NOMO-1 treated with DMSO at 0.1 percent for 48 hours (cell line): ENCODE data around the gene DSCAML1.

Experiments
- DNase-seq: peaks from one replicate; lab custom pipeline; 2025; ENCODE audit not compliant: unreplicated experiment; lab: John Stamatoyannopoulos, UW

DSCAML1 gene

DNA sequence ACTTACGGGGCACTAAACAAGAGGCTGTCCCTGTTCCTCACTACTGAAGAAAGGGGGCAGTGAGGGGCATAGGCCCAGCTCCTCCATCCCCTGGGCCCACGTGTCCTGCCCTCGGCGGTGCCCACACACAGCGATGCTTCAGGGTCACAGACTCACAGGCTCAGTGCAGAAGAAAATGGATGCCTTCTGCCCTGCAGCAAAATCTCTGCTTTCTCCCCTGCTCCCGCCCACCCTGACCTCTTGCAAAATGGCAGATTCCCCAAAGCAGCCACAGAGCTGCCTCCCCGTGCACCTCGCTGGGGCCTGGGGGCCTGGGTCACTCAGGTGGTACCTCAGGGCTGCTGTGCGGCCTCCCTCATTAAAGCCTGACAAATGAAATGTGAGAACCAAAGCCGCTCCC, 204.0 kb downstream of the DSCAML1 start:
- no peak for DNase-seq

DNA sequence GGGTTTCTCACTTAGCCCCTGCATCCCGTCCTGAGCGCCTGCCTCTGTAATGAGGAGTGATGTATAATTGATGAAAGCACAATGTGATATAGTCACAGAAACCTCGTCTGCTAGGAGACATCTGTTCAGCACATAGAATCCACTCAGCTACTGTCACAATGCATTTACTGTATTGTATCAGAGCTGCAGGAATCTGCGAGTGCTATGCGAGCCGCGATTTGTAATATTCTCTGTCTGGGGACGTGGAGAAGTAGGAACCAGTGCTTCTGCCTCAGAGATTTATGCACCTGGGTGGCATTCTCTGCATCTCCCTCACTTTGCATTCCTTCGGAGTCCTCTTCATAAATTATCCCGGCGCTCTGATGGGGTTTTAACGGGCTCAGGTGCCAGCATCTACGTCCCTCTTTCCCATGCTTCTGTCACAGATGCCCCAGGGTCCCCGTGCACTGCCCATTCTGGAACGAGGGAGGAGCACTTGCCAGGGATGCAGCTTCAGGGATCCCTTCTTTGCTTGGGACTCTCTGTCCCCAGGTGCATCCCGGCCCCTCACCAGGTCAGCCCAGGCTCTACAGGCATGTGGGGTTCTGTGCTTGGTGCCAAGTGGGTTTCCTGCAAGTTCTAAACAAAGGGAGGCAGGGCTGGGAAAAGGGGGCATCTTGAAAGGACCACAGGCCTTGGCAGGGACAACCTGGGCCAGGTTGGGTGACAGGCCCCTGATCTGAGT, 205.5 kb downstream of the DSCAML1 start:
- DNase-seq, result no peak

DNA sequence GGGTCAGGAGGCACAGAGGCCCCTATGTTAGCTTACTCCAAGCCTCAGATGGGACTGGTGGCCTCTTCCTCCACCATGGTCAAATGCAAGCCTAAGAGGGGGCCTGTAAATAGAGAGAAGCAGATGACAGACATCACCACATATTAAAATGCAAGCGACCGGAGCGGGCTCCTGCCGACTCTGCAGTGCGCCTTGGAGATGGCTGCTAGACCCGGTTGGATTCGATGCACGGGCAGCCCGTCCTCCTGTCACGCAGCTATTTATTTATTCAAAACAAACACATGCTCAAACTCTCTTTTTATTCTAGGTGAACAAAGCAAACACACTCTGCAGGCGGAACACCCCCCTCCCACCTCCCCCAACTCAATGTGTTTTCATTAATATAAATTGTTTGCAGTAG, 208.0 kb downstream of the DSCAML1 start:
- no peak for DNase-seq

DNA sequence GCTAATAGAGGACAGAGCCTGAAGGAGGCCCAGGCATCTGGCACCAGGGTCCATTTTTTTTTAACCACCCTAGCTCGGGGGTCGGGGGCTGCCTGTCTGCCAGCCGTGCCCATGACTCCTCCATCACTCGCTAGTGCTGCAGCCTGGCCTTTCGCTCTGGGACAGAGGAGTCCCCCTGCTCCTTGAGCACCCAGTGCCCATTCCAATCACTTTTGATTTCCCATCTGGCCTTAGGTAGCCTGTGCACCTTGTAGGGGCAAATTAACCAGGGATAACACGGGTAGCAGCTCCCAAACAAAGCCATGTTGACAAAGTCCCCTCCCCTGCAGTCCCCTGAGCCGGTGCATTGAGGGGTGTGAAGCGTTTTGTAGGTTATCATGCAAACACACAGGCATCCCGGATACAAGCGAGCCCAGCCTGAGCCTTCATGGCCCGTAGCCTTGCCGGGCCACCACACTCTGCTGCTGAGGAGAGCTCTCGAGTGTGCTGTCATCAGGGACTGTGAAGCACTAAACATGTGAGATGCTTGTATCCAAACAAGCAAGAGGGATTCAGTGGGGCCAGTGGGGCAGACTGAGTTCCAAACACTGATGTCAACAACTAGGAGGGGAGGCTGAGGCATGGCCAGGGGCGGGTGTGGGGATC, 208.7 kb downstream of the DSCAML1 start:
- DNase-seq, result no peak

DNA sequence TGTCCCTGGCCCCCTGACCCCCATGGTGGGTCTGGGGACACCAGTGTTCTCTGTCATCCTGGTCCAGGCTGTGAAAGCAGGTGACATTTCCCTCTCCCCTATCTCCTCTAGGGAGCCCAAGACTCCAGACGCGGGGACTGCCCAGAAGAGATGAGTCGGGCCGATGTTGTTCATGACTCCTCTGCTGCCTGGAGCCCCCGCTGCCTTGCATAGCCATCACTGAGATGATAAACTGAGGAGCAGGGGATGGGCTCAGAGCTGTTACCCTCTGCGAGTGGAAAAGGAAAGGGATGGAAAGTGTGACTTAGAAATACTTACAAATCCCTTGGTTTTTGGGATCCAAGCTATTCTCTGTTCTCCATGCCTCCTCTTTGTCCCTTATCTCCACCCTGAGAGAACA, 209.6 kb downstream of the DSCAML1 start:
- no peak for DNase-seq

DNA sequence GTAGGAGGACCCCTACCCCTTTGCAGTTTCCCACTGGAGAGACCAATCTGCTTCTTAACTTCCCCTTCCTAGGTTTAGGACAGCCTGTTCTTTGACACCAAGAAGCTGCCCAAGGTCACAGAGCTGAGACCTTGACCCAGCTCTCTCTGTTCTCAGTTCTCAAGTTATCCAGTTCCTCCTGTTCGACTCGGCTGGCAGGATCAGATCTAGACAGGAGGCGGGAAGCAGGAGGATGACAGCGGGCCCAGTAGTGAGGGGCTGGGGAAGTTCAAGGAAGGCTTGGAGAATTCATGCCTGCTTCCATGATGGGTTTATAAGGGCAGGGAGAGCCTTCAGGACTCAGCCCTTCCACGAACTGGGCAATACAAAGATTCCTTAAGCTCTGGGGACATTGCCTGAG, 210.6 kb downstream of the DSCAML1 start:
- no peak for DNase-seq

DNA sequence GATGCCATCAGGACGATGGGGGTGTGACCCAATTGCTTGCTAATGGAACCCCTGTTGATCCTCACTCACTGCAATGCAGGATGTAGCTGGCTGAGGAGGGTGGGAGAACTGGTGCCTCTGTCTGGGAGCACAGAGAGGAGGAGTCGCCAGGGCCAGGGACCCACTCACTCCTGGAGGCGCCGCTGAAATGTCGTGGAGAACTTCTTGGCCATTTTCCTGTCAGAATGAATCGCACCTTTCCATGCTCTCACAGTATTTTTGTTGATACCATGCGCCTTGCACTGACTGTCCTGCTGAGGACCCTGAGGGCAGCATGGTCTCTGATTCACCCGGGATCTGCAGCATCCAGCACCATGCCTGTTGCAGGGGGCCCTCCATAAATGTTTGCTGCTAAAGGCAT, 211.4 kb downstream of the DSCAML1 start:
- no peak for DNase-seq

DNA sequence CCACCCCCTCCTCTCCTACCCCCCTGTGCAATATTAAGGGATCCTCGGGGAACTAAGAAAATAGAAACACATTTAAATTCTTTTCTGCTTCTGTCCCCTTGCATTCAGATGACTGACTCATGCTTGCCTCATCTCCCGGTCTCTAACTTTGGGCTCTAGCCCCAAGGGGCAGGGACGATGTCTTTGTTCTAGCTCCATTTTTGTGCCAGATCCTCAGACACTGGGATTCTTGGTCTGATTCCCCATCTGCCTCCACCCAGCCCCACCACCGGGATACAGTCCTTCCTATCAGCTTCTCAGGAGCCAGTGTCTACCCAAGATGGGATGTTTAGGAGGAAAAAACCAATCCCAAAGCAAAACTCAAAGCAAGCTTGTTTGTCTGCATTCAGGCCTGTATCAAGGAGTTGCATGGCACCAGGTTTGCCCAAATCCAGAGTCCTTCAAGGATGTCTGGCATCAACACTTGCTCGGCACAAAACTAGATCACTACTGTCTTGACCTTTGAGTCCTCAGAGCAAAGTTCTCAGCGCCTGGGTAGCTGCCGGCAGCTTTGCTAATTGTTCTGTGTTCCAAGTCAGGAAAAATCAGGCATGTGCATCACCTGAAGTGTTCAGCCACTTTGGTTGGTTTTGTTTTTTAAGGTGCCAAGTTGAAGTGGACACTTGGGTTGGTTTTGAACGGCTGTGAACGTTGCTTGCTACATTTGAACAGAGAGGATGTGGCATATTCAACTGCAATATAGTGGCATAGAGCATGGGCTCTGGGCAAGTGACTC, 212.8 kb downstream of the DSCAML1 start:
- DNase-seq, result no peak

DNA sequence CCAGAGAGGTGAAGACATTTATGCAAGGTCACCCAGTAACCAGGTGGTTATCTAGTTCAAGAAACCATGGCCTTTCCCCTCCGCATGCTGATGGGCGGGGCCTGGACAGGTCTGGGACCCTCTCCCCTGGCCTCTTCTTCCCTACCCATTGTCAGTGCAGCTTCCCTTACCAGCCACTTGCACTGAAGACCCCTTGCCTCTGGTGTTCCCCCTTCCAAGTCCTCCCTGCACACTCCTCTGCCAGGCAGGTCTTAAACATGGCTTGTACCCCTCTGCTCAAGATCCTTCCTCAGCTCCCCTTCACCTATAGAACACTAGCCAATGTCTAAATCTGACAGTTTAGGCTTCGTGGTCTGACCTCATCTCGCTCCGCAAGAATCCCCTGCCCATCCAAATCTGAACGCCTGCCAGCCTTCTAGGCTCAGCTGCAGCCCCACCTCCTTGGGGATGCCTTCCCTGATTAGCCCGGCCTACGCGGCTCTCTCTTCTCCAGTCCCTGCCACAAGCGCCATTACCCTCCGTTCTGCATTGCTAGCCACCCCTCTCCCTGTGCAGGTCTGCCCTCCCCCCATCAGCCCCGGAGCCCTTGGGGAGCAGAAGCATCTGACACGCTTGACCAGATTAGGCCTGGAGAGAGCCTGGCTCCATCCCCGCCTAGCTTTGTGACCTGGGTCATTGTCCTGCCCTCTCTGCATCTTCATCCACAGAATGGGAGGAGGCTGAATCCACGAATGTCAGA, 213.8 kb downstream of the DSCAML1 start:
- no peak for DNase-seq

DNA sequence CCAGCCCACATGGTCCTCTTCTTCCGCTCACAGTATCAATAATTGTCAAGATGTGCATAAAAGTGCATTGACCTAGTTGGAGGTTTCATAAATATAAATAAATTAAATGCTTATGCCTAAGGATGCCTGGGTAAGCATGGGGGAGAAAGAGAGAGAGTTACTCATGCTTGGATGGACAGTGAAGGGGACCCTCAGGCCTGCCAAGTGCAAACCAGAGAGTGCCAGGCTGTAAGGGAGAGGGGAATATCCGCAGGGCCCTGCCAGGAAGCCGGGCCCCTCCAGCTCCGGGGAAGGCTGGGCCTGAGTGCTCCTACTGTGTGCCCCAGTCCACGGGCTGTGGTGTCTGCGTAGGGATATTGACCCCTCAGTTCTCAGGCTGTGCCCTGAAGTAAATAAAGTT, 214.6 kb downstream of the DSCAML1 start:
- DNase-seq, result no peak

DNA sequence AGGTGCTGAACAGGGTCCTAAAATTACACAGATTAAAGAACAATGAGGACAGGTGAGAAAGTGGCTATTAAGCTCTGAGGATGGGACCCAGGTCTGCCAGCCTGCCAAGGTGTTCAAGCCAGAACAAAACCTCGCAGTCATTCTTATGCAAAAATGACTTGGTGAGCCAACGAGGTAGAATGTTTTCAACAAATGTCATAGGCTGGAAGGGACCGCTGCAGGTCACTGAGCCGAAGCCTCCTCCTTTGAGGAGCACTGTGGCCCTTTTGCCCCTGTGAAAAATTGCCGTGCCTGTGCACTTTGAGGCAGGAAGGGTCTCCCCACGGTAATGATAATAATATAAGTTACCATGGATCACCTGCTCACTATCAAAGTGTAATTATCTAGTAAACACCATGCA, 216.2 kb downstream of the DSCAML1 start:
- no peak for DNase-seq

DNA sequence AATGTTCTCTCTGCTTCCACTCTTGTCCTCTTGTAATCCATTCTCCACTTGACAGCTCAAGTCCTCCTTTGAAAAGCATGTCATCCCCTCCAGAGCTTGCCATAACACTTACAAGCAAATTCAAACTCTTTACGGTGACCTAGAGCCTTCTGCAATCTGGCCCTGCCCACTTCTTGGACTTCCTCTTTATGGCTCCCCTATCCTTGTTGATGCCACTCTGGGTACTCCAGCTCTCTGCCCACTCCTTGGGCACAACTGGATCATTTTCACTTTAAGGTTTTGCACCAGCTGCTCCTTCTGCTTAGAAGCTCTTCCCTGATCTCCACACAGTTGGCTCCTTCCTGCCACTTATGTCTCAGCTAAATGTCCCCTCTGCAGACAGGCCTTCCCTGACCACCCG, 217.9 kb downstream of the DSCAML1 start:
- peak; percentile 26 for DNase-seq

DNA sequence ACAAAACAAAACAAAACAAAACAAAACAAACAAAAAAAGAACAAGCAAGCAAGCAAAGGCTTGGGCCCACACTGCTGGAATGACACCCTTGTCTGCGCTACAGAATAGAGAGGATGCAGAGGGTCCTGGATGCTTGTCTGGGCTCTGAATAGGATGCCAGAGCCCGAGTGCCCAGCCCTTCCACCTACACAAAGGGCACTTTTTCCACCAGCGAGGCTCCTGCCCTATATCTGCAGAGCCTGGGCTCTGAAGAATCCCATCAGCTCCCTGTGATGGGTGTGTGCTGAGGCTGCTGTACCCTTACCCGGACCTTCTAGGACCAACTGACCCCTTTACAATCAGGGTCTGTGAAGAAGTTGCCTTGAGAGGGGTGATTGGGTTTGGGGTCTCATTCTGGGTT, 221.2 kb downstream of the DSCAML1 start:
- DNase-seq, result no peak

DNA sequence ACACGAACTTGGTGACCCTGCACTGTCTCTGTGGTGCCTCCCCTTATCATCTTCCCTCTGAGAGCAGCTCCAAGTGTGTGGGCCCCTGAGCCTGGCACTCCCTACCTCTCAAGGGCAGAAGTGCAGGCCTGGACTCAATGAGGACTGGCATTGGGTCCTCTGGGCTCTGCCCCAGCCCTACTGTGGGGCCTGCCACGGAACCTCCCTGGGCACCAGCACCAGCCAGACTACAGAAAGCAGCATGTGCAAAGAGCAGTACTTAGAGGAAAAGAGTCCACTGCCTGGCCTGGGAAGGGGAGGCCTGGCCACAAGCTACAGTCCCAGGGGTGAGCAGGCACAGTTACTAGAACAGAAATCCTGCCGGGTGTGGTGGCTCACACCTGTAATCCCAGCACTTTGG, 222.5 kb downstream of the DSCAML1 start:
- DNase-seq, result no peak

DNA sequence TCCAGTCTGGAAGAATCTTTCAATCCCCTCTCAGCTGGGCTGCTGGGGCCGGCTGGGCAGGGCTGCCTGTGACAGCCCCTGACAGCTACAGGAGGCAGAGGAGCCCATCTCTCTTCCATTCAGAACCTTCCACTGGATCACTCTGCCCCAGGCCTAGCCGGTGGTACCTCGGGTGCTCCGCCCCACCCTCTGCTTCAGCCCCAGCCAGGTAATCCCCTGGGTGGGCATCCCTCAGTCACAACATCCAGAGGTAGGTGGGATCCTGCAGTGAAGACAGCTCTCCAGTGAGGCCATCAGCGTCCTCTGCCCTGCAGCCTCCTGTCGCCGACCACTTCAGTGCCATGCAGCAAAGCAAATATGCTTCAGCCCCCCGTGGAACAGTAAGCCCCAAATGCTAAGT, 223.7 kb downstream of the DSCAML1 start:
- no peak for DNase-seq

DNA sequence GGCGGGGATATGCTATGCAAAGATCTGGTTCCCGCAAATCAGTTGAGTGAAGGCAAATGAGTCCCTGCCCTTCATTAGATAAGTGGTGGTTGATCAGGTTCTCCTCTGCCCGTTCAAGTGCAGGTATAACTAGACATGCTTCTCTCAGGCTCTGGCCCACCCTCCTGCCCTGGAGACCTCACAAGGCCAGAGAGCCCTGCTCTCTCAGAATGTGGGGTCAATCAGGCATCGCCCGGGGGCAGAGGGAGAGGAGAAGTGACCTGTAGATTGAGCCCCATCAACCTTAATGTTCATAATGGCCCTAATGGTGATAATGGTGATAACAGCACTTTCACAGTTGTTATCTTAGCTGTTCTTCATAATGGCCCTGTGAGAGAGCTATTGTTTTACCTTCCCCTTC, 224.3 kb downstream of the DSCAML1 start:
- DNase-seq, result no peak

DNA sequence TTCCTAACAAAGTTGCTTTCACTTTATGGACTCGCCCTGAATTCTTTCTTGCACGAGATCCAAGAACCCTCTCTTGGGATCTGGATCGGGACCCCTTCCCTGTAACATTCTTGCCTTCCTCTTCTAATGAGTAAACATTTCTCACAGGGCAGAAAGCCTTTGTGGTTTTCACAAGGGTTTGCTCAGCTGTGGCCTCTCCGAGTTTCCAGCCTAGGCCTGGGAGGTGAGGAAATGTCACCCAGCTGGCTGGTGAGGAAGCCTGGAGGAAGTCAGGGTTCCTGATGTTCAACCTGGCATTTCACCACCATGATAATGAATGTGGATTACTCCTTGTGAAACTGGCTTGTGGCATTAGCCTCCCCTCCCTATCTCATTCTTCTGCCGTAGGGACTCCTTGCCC, 224.9 kb downstream of the DSCAML1 start:
- no peak for DNase-seq

DNA sequence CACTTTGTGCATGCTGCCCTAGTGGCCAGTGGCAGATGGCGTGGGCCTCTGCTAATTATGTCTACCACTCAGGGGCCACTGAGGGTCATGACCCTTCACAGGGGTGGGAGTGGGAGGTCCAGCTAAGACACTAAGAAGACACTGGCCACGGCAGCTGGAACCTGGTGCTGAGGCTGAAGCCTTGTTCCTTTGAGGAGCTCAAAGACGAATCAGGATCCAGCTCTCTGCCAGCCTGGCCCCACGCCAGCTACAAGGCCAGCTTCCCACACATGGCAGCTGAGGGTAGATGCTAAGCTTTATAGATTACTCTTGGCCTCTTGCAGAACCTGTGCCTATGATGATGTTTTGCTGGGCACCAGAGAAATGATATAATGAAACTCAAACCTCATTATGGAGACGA, 226.3 kb downstream of the DSCAML1 start:
- DNase-seq, result no peak

DNA sequence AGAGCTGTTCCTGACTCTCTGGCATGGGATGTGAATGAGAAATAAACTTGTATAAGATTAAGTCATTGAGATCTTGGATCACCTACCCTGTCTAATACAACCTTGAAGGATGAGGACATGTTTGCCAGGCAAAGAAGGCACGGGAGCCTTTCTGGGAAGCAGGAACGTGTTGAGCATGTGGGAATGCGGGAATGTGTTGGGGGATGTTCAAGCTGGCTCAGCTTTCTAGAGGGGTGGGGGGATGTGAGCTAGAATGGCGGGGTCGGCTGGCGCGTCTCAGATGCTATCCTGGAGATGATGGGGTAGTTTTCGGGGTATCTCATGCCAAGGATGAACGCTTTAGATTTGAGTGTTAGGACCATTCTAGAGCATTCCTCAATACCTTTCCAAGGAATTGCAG, 227.1 kb downstream of the DSCAML1 start:
- DNase-seq, result no peak

DNA sequence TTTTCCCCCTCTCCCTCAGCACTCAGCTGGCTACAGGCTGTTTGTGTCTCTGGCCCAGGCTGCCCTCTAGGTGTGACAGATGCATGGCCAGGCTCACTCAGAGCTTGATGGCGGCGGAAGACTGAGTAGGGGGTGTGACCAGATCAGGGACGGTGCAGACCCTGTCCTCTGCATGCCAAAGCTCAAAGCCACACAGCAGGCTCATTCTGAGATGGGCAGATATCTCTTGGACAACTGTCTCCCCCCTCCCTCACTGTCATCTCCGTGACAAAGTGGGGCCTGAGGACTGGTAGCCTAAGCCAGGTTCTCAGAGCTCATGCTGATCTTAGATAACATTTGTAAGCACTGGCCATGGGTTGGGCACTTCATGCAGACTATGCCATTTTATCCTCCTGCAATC, 231.3 kb downstream of the DSCAML1 start:
- no peak for DNase-seq

DNA sequence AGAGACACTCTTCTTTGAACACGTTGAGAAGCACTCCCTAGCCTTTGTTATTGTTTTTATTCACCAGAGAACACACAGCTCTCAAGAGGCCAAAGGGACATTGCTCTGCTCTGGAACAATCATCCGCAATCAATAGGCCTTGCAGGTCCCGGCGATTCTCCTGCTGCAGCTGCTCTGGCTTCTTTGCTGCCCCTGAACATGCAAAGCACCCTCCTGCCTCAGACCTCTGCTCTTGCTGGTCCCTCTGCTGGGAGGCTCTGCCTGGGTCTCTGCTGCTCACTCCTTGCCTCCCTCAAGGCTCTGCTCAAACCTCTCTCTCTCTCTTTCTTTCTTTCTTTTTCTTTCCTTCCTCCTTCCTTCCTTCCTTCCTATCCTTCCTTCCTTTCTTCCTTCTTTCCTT, 232.7 kb downstream of the DSCAML1 start:
- no peak for DNase-seq

DNA sequence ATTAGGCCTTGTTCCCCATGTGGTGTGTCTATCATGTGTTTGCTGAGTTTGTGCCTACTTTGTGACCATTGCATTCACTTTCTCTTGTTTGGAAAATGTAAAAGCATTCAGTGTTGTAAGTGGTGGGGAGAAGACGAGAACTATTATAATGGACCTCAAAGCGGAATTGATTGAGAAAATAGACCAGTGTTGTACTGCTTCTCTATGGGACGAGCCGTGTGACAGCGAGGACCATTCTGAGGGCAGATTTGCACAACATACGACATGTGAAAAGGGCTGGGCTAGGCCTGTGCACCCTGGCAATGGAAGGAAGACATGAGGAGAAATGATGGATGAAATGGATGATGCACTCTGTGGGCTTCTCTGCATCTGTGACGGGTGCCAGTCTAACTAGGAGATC, 233.5 kb downstream of the DSCAML1 start:
- DNase-seq, result no peak
